ENCODE measurements around the gene RASA2.

RASA2 gene

GRCh38 chr3:141486746-141487520 lies at the start of gene RASA2:
RASA2 (plus strand) TSS chr3:141487027; CDS start chr3:141487084, 57 bp downstream.
- peak; percentile 88 to 95 for DNase-seq

- DNase-seq: no peak
These were observed 47.2 kb upstream of the RASA2 start for GRCh38 chr3:141439589-141439988.

- no peak for DNase-seq
These were observed 45.9 kb upstream of the RASA2 start for GRCh38 chr3:141440942-141441341.

- DNase-seq: peak; percentile 33 to 44
These were observed 45.2 kb upstream of the RASA2 start for GRCh38 chr3:141441381-141442364.

GRCh38 chr3:141442446-141442845 lies 44.4 kb upstream of the RASA2 start:
- no peak for DNase-seq

- DNase-seq: no peak
These were observed 43.9 kb upstream of the RASA2 start for GRCh38 chr3:141442914-141443313.

GRCh38 chr3:141444586-141445285 lies 42.1 kb upstream of the RASA2 start:
- no peak for DNase-seq

GRCh38 chr3:141445990-141446389 lies 40.8 kb upstream of the RASA2 start:
- no peak for DNase-seq

GRCh38 chr3:141446737-141447136 lies 40.1 kb upstream of the RASA2 start:
- no peak for DNase-seq

GRCh38 chr3:141447383-141447782 lies 39.4 kb upstream of the RASA2 start:
- DNase-seq: no peak

- DNase-seq: peak in 1 of 2 experiments; percentile 19
These were observed 38.1 kb upstream of the RASA2 start for GRCh38 chr3:141448606-141449220.

GRCh38 chr3:141449424-141449823 lies 37.4 kb upstream of the RASA2 start:
- no peak for DNase-seq

GRCh38 chr3:141450727-141451375 lies 36.0 kb upstream of the RASA2 start:
- no peak for DNase-seq

- peak; percentile 38 to 54 for DNase-seq
These were observed 34.8 kb upstream of the RASA2 start for GRCh38 chr3:141452045-141452444.

GRCh38 chr3:141452773-141453172 lies 34.1 kb upstream of the RASA2 start:
- DNase-seq: no peak

GRCh38 chr3:141454054-141454453 lies 32.8 kb upstream of the RASA2 start:
- DNase-seq: no peak

GRCh38 chr3:141454906-141455602 lies 31.8 kb upstream of the RASA2 start:
- DNase-seq: peak; percentile 85 to 86

GRCh38 chr3:141455603-141456300 lies 31.1 kb upstream of the RASA2 start:
- DNase-seq: no peak

- DNase-seq: no peak
These were observed 30.6 kb upstream of the RASA2 start for GRCh38 chr3:141456301-141456625.

- no peak for DNase-seq
These were observed 29.1 kb upstream of the RASA2 start for GRCh38 chr3:141457624-141458236.
